Activated CD8-positive, alpha-beta T cell treated with anti-CD3 and anti-CD28 coated beads for 36 hours (primary cell): ENCODE results near the gene LPCAT3. TPM values are rescaled to one million over a fixed set of nuclear protein-coding genes. Genes with fewer than 3 reads are reported as not detected.

Experiments
- ATAC-seq: fragments of 200-7000 bp; cut with Tn5 transposase; one replicate; pipeline ENCODE4 v1.10.0; 2021; ENCODE audit warnings: mild to moderate bottlenecking, moderate library complexity
- CTCF ChIA-PET: fragments of 350-600 bp; sonication (Branson Sonifier 250); formaldehyde crosslinking; loops from one replicate; lab custom pipeline; 2021; ENCODE audit warnings: antibody characterized with exemption; lab: Charles Lee
- POLR2A ChIA-PET: fragments of 350-600 bp; sonication (Branson Sonifier 250); formaldehyde crosslinking; loops from one replicate; lab custom pipeline; 2021; ENCODE audit warnings: antibody characterized with exemption; lab: Charles Lee
- DNase-seq: peaks from one replicate; pipeline ENCODE4 v3.0.0-alpha.2; 2020
- H3K27ac Mint-ChIP-seq: one replicate; pipeline ENCODE4 v1.8.0; 2021; ENCODE audit warnings: mild to moderate bottlenecking, mixed read lengths
- H3K27me3 Mint-ChIP-seq: one replicate; pipeline ENCODE4 v1.8.0; 2021; ENCODE audit warnings: mixed read lengths
- H3K36me3 Mint-ChIP-seq: one replicate; pipeline ENCODE4 v1.8.0; 2021; ENCODE audit warnings: low read depth, mixed read lengths
- H3K4me1 Mint-ChIP-seq: one replicate; pipeline ENCODE4 v1.8.0; 2021; ENCODE audit warnings: low read depth, mixed read lengths
- H3K4me3 Mint-ChIP-seq: one replicate; pipeline ENCODE4 v1.8.0; 2021; ENCODE audit warnings: mild to moderate bottlenecking, moderate library complexity, mixed read lengths
- H3K9me3 Mint-ChIP-seq: one replicate; pipeline ENCODE4 v1.8.0; 2021; ENCODE audit warnings: mixed read lengths
- intact Hi-C: fragments of 100-400 bp; cut with micrococcal nuclease; formaldehyde crosslinking; loops from one replicate; pipeline ENCODE4 v1.10.0; 2022
- total RNA-seq, 2 experiments: library from RNA; stranded (reverse); gene quantifications; one replicate each; pipeline ENCODE4 v1.2.3, GENCODE V29; 2021
- TF ChIP-seq, protein P1 (sequence below): fragments of 200-600 bp; IDR thresholded peaks from one replicate; pipeline ENCODE4 v1.8.0; 2022; ENCODE audit warnings: antibody characterized with exemption, mild to moderate bottlenecking

LPCAT3 gene
- total RNA-seq, 2 experiments from 2014 or later: 17.3 to 18.1 TPM

DNA sequence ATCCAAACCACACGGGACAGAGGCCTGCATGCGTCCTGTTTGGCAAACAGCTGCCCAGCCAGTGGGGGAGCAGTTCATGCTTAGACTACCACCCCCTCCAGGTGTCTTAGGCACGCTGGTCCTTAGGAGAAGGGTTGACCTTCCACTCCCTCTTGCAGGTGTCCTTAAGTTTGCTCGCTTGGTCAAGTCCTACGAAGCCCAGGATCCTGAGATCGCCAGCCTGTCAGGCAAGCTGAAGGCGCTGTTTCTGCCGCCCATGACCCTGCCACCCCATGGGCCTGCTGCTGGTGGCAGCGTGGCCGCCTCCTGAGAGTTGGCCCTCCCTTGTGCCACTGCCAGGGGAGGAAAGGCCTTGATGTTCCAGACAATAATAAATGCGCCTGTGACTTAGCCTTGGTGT lies 72.7 kb downstream of the LPCAT3 start:
- DNase-seq (no peak), ATAC-seq (no peak)
- POLR2A ChIA-PET: interaction anchor here (0.8 to 36.0 kb wide), 10 partner anchors 7 to 171 kb away, joined by 3 to 1266 read pairs (median 20); partner anchors contain the start of genes ATN1, C12orf57, C1RL and CDCA3
- CTCF ChIA-PET: interaction anchor here (0.9 to 22.8 kb wide), 10 partner anchors 11 to 166 kb away, joined by 3 to 460 read pairs (median 16); partner anchors contain the start of genes C1RL, LPCAT3 and SPSB2
- Mint-ChIP-seq H3K4me1 (peaks cover 63% of the 10 kb centered on the region), H3K36me3 (peaks cover 33% of the 10 kb centered on the region), H3K4me3 (peak overlapping the region; percentile 85), H3K27me3 (no peaks in the 10 kb centered on the region), H3K27ac (peak overlapping the region; percentile 93), H3K9me3 (no peaks in the 10 kb centered on the region)
- intact Hi-C loops: loop anchor here (2.0 to 10.0 kb wide), 2 partner anchors 15 to 159 kb away; partner anchors contain the start of gene C1RL
- TF ChIP-seq, protein P1, sequence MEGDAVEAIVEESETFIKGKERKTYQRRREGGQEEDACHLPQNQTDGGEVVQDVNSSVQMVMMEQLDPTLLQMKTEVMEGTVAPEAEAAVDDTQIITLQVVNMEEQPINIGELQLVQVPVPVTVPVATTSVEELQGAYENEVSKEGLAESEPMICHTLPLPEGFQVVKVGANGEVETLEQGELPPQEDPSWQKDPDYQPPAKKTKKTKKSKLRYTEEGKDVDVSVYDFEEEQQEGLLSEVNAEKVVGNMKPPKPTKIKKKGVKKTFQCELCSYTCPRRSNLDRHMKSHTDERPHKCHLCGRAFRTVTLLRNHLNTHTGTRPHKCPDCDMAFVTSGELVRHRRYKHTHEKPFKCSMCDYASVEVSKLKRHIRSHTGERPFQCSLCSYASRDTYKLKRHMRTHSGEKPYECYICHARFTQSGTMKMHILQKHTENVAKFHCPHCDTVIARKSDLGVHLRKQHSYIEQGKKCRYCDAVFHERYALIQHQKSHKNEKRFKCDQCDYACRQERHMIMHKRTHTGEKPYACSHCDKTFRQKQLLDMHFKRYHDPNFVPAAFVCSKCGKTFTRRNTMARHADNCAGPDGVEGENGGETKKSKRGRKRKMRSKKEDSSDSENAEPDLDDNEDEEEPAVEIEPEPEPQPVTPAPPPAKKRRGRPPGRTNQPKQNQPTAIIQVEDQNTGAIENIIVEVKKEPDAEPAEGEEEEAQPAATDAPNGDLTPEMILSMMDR: no peak

DNA sequence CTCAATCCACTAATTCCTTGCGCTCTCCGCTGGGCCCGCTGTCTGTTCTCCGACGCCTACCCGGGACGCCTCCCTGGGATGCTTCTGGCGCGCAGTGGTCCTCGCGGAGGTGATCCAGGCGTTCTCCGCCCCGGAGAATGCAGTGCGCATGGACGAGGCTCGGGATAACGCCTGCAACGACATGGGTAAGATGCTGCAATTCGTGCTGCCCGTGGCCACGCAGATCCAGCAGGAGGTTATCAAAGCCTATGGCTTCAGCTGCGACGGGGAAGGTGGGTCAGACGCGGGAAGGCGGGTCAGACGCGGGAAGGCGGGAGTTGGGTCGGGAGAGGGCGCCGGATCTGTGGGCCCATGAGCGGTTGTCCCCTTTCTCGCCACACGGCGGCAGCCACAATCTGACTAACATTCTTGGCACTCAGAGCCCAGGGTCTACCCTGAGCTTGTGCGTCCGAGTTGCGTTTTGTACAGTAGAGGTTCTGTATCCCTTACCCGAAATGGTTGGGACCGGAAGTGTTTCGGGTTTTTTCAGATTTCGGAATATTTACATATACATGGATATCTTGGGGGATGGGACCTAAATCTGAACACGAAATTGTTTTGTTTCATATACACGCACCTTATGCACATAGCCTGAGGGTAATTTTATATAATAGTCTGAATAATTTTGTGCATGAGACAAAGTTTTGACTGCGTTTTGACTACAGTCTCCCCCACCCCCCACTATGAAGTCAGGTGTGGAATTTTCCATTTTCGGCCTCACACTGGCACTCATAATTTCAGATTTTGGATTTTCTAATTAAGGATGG lies 73.7 kb downstream of the LPCAT3 start:
- POLR2A ChIA-PET: interaction anchor here (0.9 to 36.0 kb wide), 40 partner anchors 6 to 518 kb away, joined by 3 to 1266 read pairs (median 7); partner anchors contain the start of genes ATN1, C12orf57, C1R and C1RL
- peak overlapping the region; percentile 93 for H3K27ac Mint-ChIP-seq
- peaks cover 57% of the 10 kb centered on the region for H3K4me1 Mint-ChIP-seq
- no peaks in the 10 kb centered on the region for H3K27me3 Mint-ChIP-seq
- DNase-seq (peak; percentile 94), ATAC-seq (peak; percentile 46)
- H3K36me3 Mint-ChIP-seq: peaks cover 37% of the 10 kb centered on the region
- intact Hi-C loops: loop anchor here (2.0 to 10.0 kb wide), 2 partner anchors 16 to 160 kb away; partner anchors contain the start of gene C1RL
- H3K9me3 Mint-ChIP-seq: no peaks in the 10 kb centered on the region
- TF ChIP-seq, protein P1: peak; percentile 88
- CTCF ChIA-PET: interaction anchor here (0.6 to 22.8 kb wide), 19 partner anchors 10 to 255 kb away, joined by 3 to 460 read pairs (median 4); partner anchors contain the start of genes C1RL, ENO2, LPCAT3 and SPSB2
- peak overlapping the region; percentile 85 for H3K4me3 Mint-ChIP-seq

DNA sequence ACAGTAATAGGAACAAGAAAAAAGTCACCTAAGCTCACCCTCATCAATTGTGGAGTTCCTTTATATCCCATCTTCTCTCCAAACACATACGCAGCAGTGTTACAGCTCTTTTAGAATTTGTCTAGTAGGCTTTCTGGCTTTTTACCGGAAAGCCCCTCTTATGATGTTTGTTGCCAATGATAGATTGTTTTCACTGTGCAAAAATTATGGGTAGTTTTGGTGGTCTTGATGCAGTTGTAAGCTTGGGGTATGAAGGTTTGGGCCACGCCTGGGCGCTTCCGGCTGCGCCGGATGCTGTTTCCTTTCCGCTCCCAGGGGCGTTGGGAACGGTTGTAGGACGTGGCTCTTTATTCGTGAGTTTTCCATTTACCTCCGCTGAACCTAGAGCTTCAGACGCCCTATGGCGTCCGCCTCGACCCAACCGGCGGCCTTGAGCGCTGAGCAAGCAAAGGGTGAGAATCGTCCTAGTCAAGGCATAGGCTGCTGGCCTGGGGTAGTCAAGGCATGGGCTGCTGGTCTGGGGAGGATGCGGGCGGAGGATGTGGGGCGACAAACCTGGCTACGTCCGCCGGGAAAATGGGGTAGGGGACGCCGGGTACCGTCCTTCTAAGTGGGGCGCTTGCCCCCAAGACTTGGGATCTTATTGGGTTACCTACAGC lies 74.4 kb downstream of the LPCAT3 start, which contains the start of the genes C12orf57 and RNU7-1:
Gene C12orf57 (plus strand): TSS at position 301 of the 659 bp plus-strand sequence. CDS start 100 bp downstream, at position 401.
Gene RNU7-1 (plus strand): TSS at position 95 of the 659 bp plus-strand sequence.
- ATAC-seq: peak; percentile 65
- Mint-ChIP-seq H3K9me3 (no peaks in the 10 kb centered on the region), H3K4me1 (peaks cover 54% of the 10 kb centered on the region), H3K27me3 (no peaks in the 10 kb centered on the region), H3K36me3 (peaks cover 42% of the 10 kb centered on the region), H3K27ac (peak within 1 kb of the TSS; percentile 93), H3K4me3 (peak within 1 kb of the TSS; percentile 85)
- peak; percentile 93 for DNase-seq
- TF ChIP-seq, protein P1: no peak
- POLR2A ChIA-PET: interaction anchor here (0.7 to 36.0 kb wide), 46 partner anchors 5 to 517 kb away, joined by 3 to 1266 read pairs (median 6); partner anchors contain the start of genes ATN1, C12orf57, C1R and C1RL
- intact Hi-C loops: loop anchor here (2.0 to 10.0 kb wide), 3 partner anchors 17 to 161 kb away; partner anchors contain the start of genes C1RL and LPCAT3
- CTCF ChIA-PET: interaction anchor here (0.6 to 22.8 kb wide), 17 partner anchors 15 to 249 kb away, joined by 3 to 460 read pairs (median 4); partner anchors contain the start of genes ATN1, C1RL, ENO2 and LPCAT3

DNA sequence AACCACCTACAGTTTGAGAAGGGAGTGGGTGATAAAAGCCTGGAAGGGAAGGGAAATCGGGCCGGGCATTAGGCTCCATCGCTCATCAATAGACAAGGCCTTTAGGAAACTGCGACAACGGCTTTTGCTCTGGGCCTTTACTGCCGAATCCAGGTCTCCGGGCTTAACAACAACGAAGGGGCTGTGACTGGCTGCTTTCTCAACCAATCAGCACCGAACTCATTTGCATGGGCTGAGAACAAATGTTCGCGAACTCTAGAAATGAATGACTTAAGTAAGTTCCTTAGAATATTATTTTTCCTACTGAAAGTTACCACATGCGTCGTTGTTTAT lies 74.9 kb downstream of the LPCAT3 start:
- peak overlapping the region; percentile 93 for H3K27ac Mint-ChIP-seq
- no peaks in the 10 kb centered on the region for H3K9me3 Mint-ChIP-seq
- TF ChIP-seq, protein P1: no peak
- H3K4me1 Mint-ChIP-seq: peaks cover 53% of the 10 kb centered on the region
- ATAC-seq (peak; percentile 53), DNase-seq (peak; percentile 88)
- H3K27me3 Mint-ChIP-seq: no peaks in the 10 kb centered on the region
- peak overlapping the region; percentile 85 for H3K4me3 Mint-ChIP-seq
- ChIA-PET POLR2A (interaction anchor here (0.7 to 36.0 kb wide), 45 partner anchors 4 to 516 kb away, joined by 3 to 1266 read pairs (median 6); partner anchors contain the start of genes ATN1, C12orf57, C1R and C1RL), CTCF (interaction anchor here (0.7 to 22.8 kb wide), 10 partner anchors 15 to 169 kb away, joined by 3 to 460 read pairs (median 19); partner anchors contain the start of genes ATN1, C1RL, ENO2 and LPCAT3)
- intact Hi-C loops: loop anchor here (2.0 to 10.0 kb wide), 2 partner anchors 75 to 161 kb away; partner anchors contain the start of genes C1RL and LPCAT3
- H3K36me3 Mint-ChIP-seq: peaks cover 42% of the 10 kb centered on the region
